ENCODE results near the gene DOCK3.
"Not testable (repeated sequence)": the region's sequence is repeated elsewhere in the genome, so short reads cannot be mapped to it uniquely, and the experiment has no call there.

Gene DOCK3

GRCh38 chr3:50687127-50687751 is 12.5 kb downstream of the DOCK3 start:
- DNase-seq: no peak

GRCh38 chr3:50687916-50688315 is 13.2 kb downstream of the DOCK3 start:
- no peak for DNase-seq

- DNase-seq: not testable (repeated sequence)
Measured at GRCh38 chr3:50688602-50689001, 13.9 kb downstream of the DOCK3 start.

- DNase-seq: no peak
Measured at GRCh38 chr3:50689558-50689957, 14.8 kb downstream of the DOCK3 start.

- DNase-seq: no peak
Measured at GRCh38 chr3:50695031-50695430, 20.3 kb downstream of the DOCK3 start.

- DNase-seq: no peak
Measured at GRCh38 chr3:50696276-50696675, 21.5 kb downstream of the DOCK3 start.

GRCh38 chr3:50698269-50698668 is 23.5 kb downstream of the DOCK3 start:
- no peak for DNase-seq

GRCh38 chr3:50708620-50709019 is 33.9 kb downstream of the DOCK3 start:
- DNase-seq: no peak

GRCh38 chr3:50714946-50715345 is 40.2 kb downstream of the DOCK3 start:
- peak; percentile 24 for DNase-seq

GRCh38 chr3:50724831-50725230 is 50.1 kb downstream of the DOCK3 start:
- no peak for DNase-seq

GRCh38 chr3:50734985-50735384 is 60.3 kb downstream of the DOCK3 start:
- DNase-seq: no peak

GRCh38 chr3:50737193-50737905 is 62.6 kb downstream of the DOCK3 start:
- DNase-seq: no peak

GRCh38 chr3:50737906-50738598 is 63.3 kb downstream of the DOCK3 start:
- DNase-seq: no peak

GRCh38 chr3:50743643-50744042 is 68.9 kb downstream of the DOCK3 start:
- no peak for DNase-seq

- DNase-seq: no peak
Measured at GRCh38 chr3:50749822-50750221, 75.1 kb downstream of the DOCK3 start.

GRCh38 chr3:50759015-50759414 is 84.3 kb downstream of the DOCK3 start:
- no peak for DNase-seq

- no peak for DNase-seq
Measured at GRCh38 chr3:50777680-50778079, 103.0 kb downstream of the DOCK3 start.

- not testable (repeated sequence) for DNase-seq
Measured at GRCh38 chr3:50781766-50782165, 107.0 kb downstream of the DOCK3 start.

GRCh38 chr3:50786631-50787030 is 111.9 kb downstream of the DOCK3 start:
- DNase-seq: no peak

- DNase-seq: not testable (repeated sequence)
Measured at GRCh38 chr3:50790894-50791293, 116.2 kb downstream of the DOCK3 start.

- no peak for DNase-seq
Measured at GRCh38 chr3:50792568-50792967, 117.8 kb downstream of the DOCK3 start.

GRCh38 chr3:50803805-50804204 is 129.1 kb downstream of the DOCK3 start:
- DNase-seq: not testable (repeated sequence)

GRCh38 chr3:50804376-50804775 is 129.6 kb downstream of the DOCK3 start:
- DNase-seq: not testable (repeated sequence)

- no peak for DNase-seq
Measured at GRCh38 chr3:50805321-50805720, 130.6 kb downstream of the DOCK3 start.

Data from femur (tissue), 1 donor.